ENCODE measurements around the gene RCAN2.

RCAN2 gene

DNA sequence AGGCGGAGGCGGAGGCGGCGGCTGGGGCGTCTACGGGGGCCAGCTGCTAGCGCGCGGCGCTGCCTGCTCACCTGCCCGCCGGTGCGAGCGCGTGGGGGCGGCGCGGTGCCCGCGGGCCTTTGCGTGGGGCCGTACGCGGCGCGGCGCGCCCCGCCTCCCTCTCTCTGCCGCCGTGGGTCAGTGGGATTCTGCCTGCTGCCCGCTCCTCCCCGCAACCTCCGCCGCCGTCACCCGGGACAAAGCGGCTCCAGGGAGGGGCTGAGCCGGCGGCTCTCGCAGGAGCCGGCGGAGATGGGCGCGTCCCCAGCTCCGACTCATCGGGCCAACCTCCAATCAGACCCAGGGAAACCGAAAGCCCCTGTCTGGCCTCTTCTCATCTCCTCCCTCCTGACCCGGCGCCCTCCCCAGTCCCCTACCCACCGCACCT is at the start of gene RCAN2:
Gene RCAN2, minus strand, starts transcription at position 249 of the 427 bp plus-strand sequence.
- peak within 1 kb of the TSS; percentile 94 to 98 for H3K27ac ChIP-seq
- TF ChIP-seq, protein P1, sequence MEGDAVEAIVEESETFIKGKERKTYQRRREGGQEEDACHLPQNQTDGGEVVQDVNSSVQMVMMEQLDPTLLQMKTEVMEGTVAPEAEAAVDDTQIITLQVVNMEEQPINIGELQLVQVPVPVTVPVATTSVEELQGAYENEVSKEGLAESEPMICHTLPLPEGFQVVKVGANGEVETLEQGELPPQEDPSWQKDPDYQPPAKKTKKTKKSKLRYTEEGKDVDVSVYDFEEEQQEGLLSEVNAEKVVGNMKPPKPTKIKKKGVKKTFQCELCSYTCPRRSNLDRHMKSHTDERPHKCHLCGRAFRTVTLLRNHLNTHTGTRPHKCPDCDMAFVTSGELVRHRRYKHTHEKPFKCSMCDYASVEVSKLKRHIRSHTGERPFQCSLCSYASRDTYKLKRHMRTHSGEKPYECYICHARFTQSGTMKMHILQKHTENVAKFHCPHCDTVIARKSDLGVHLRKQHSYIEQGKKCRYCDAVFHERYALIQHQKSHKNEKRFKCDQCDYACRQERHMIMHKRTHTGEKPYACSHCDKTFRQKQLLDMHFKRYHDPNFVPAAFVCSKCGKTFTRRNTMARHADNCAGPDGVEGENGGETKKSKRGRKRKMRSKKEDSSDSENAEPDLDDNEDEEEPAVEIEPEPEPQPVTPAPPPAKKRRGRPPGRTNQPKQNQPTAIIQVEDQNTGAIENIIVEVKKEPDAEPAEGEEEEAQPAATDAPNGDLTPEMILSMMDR (IDR thresholded peaks at IDR 0.05), result no peak
- DNase-seq (ENCODE audit: low spot score), result peak; percentile 90
- H3K4me3 ChIP-seq, result peak within 1 kb of the TSS; percentile 96

DNA sequence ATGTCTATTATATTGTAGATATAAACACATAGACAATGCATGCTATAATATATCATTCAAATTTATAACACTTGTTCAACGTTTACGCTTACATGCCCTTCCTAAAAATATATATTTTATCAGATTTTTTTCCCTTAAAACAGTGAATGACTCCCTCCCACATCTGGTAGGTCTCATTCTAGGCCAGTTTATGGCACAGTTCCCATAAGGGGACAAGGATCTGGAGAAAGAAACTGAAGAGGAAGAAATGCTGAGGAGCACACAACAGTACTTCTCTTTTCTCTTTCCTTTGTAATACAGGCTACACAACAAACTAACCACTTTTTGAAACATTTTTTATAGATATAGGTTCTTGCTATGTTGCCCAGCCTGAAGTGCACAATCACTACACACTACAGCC is 48.6 kb upstream of the RCAN2 start:
- Histone ChIP-seq H3K27ac (no peak overlapping the region), H3K4me3 (no peak overlapping the region)
- TF ChIP-seq, protein P1 (IDR thresholded peaks at IDR 0.05), result no peak
- DNase-seq (ENCODE audit: low spot score), result no peak

DNA sequence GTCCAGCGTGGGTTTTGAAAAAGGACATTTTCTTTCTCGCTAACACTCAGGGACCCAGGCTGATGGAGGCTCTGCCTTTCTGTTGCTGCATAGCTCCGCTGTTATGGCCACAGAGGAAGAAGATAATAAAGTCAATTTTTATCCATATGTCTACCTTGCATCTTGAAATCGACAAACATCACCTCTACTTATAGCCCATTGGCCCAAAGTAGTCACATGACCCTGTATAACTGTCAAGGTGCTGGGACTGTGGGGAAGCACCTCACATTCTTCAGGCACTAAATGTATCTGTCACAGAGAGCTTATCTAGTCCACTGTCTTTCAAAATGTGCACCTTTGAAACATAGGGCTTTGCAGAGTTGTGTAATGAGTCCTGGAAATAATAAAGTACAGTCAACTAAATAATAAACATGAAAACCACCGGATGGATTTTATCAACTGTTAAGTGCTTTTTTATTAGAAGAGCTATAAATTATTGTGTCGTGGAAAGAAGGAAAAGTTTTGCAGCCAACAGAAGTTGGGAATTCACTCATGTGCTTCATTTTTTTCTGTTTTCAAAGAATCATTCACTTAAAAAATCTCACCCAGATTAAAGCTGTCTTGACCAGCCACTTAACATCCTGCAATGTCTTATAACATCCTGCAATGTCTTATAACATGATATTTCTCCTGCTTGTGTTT is 47.7 kb upstream of the RCAN2 start:
- TF ChIP-seq, protein P1 (IDR thresholded peaks at IDR 0.05), result no peak
- Histone ChIP-seq H3K27ac (no peak overlapping the region), H3K4me3 (no peak overlapping the region)
- DNase-seq (ENCODE audit: low spot score), result no peak

DNA sequence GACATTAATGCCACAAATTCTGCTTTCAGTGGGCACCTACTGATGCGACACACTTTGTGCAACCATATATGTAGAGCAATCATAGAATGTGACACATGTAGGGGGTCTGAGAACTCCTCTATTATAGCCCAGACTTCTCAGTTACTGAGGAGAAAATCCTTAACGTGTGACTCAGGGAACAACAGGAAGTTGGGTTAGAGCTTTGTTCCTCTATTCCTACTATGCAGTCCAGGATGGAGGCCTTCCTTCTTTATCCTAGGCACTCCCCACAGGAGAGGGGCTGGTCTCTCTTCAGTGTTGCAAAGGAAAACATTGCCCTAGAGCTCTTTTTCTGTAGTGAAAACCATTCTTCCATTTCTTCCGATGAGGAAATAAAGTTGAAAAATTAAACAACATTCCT is 39.6 kb upstream of the RCAN2 start:
- H3K27ac ChIP-seq, result peak overlapping the region in 1 of 2 donors; percentile 80
- TF ChIP-seq, protein P1 (IDR thresholded peaks at IDR 0.05), result no peak
- no peak overlapping the region for H3K4me3 ChIP-seq
- no peak for DNase-seq (ENCODE audit: low spot score)

DNA sequence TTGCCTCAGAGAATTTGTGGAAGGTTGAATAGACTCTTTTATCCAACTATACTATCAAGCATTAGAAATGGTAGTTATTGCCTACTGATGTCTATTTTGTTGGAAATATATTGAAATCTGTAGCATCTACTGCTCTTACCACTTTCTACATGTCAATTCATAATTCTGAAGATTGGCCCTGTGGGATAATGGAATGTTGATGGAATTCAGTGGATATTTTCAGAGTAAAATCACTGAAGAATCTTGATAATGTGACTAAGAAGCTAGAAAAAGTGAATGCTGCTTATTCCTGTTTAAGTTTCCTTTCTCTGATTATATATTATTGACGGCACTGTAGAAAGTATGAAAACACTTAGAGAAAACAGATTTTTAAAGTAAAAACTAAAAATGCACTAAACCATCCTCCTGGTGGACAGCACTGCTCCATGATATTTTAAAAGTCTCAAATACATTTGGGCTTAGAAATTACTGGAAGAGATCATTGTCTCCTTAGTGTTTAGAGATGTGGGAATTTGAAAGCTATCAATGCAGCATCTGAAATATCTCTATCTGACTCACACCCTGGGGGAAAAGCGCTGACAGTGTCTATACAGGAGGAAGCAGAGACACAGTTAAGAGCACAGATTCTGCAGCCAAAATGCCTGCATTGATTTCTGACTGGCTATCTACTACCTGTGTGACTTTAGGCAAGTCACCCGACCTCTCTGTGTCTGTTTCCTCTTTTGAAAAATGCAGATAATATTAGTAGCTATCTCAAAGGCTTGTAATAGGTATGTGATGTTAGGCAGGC is 37.9 kb upstream of the RCAN2 start:
- no peak for DNase-seq (ENCODE audit: low spot score)
- peak overlapping the region in 1 of 2 donors; percentile 80 for H3K27ac ChIP-seq
- TF ChIP-seq, protein P1 (IDR thresholded peaks at IDR 0.05), result no peak
- no peak overlapping the region for H3K4me3 ChIP-seq

DNA sequence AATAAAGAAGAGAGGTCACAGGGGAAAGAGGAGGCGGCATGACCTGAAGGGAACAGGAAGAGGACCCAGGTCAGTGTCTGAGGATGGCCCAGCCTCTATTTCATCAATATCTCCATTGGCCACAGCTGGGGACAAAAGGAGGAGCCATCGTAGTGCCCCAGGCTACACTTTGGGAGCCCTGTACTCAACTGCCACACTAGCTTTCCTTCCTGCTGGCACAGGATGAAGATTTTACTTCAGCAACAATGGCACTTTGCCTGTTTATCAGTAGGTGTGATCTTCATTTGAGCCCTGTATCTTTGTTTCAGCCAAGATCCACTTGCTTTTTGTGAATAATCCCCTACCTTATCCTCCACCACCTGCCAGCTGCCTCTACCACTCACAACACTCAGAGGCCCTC is 35.4 kb upstream of the RCAN2 start:
- H3K4me3 ChIP-seq, result no peak overlapping the region
- H3K27ac ChIP-seq, result peak overlapping the region in 1 of 2 donors; percentile 54
- no peak for DNase-seq (ENCODE audit: low spot score)
- TF ChIP-seq, protein P1 (IDR thresholded peaks at IDR 0.05), result no peak

All from coronary artery (tissue), 2 donors.